H9 (cell line): Measurements from ENCODE around the gene SUFU. TPM values are rescaled to one million over a fixed set of nuclear protein-coding genes. Genes with fewer than 3 reads are reported as not detected.

Source experiments
- DNase-seq: peaks from one replicate; pipeline ENCODE4 v3.0.0-alpha.2; 2017
- H2AFZ ChIP-seq: one replicate; pipeline ENCODE4 v1.6.1; 2013; ENCODE audit warnings: mild to moderate bottlenecking, low read length, control low read depth, moderate library complexity
- H2AK5ac ChIP-seq: 2 replicates; pipeline ENCODE4 v1.6.1; 2013; ENCODE audit warnings: low read length, control low read depth, mixed read lengths; ENCODE audit not compliant: insufficient read length
- H2BK120ac ChIP-seq: one replicate; pipeline ENCODE4 v1.6.1; 2013; ENCODE audit warnings: low read depth, mild to moderate bottlenecking, low read length, control low read depth, inconsistent platforms; ENCODE audit not compliant: poor library complexity, severe bottlenecking
- H2BK12ac ChIP-seq: 2 replicates; pipeline ENCODE4 v1.6.1; 2013; ENCODE audit warnings: low read length, control low read depth, mixed read lengths, low read depth; ENCODE audit not compliant: insufficient read length
- H2BK15ac ChIP-seq: 2 replicates; pipeline ENCODE4 v1.6.1; 2013; ENCODE audit warnings: low read depth, low read length, control low read depth
- H2BK20ac ChIP-seq: one replicate; pipeline ENCODE4 v1.6.1; 2013; ENCODE audit warnings: low read depth, mild to moderate bottlenecking, low read length, control low read depth, inconsistent platforms; ENCODE audit not compliant: poor library complexity, severe bottlenecking
- H2BK5ac ChIP-seq: 2 replicates; pipeline ENCODE4 v1.6.1; 2013; ENCODE audit warnings: low read length, control low read depth, mixed read lengths; ENCODE audit not compliant: insufficient read length
- H3K14ac ChIP-seq: 2 replicates; pipeline ENCODE4 v1.6.1; 2013; ENCODE audit warnings: low read length, control low read depth; ENCODE audit not compliant: insufficient read depth
- H3K18ac ChIP-seq: 2 replicates; pipeline ENCODE4 v1.6.1; 2013; ENCODE audit warnings: low read depth, mild to moderate bottlenecking, mixed read lengths, low read length, control low read depth; ENCODE audit not compliant: insufficient read length
- H3K23ac ChIP-seq: 2 replicates; pipeline ENCODE4 v1.6.1; 2013; ENCODE audit warnings: low read length, control low read depth, mixed read lengths, low read depth; ENCODE audit not compliant: insufficient read length
- H3K23me2 ChIP-seq: 2 replicates; pipeline ENCODE4 v1.6.1; 2013; ENCODE audit warnings: low read depth, mild to moderate bottlenecking, mixed read lengths, low read length, control low read depth; ENCODE audit not compliant: insufficient read length, poor library complexity, severe bottlenecking
- H3K27ac ChIP-seq: 2 replicates; pipeline ENCODE4 v1.5.1; 2013; ENCODE audit warnings: low read length, control low read depth, mixed read lengths, low read depth; ENCODE audit not compliant: insufficient read length
- H3K27me3 ChIP-seq: 2 replicates; pipeline ENCODE4 v1.6.1; 2013; ENCODE audit warnings: low read length, control low read depth, inconsistent platforms; ENCODE audit not compliant: insufficient read depth
- H3K4ac ChIP-seq: 2 replicates; pipeline ENCODE4 v1.6.1; 2013; ENCODE audit warnings: low read depth, mild to moderate bottlenecking, control low read depth, inconsistent platforms, low read length, moderate library complexity
- H3K4me1 ChIP-seq: 2 replicates; pipeline ENCODE4 v1.6.1; 2013; ENCODE audit warnings: low read length, control low read depth, inconsistent platforms; ENCODE audit not compliant: insufficient read depth
- H3K4me2 ChIP-seq: 2 replicates; pipeline ENCODE4 v1.6.1; 2013; ENCODE audit warnings: low read length, control low read depth, mixed read lengths; ENCODE audit not compliant: insufficient read length, insufficient read depth
- H3K56ac ChIP-seq: 2 replicates; pipeline ENCODE4 v1.6.1; 2013; ENCODE audit warnings: low read depth, mild to moderate bottlenecking, mixed read lengths, low read length, control low read depth; ENCODE audit not compliant: insufficient read length
- H3K79me1 ChIP-seq: 2 replicates; pipeline ENCODE4 v1.6.1; 2013; ENCODE audit warnings: low read depth, mild to moderate bottlenecking, moderate library complexity, low read length, control low read depth, inconsistent platforms; ENCODE audit not compliant: insufficient read depth, poor library complexity, severe bottlenecking
- H3K79me2 ChIP-seq: 2 replicates; pipeline ENCODE4 v1.6.1; 2013; ENCODE audit warnings: low read length, control low read depth, inconsistent platforms; ENCODE audit not compliant: insufficient read depth
- H3K9ac ChIP-seq: 2 replicates; pipeline ENCODE4 v1.6.1; 2013; ENCODE audit warnings: low read length, control low read depth, mixed read lengths; ENCODE audit not compliant: insufficient read length; ENCODE audit errors: extremely low read depth
- H3K9me3 ChIP-seq: one replicate; pipeline ENCODE4 v1.6.1; 2013; ENCODE audit warnings: low read depth, low read length, inconsistent platforms; ENCODE audit not compliant: control insufficient read depth
- H3T11ph ChIP-seq: one replicate; pipeline ENCODE4 v1.6.1; 2013; ENCODE audit warnings: mild to moderate bottlenecking, low read length, control low read depth, inconsistent platforms
- H4K20me1 ChIP-seq: one replicate; pipeline ENCODE4 v1.6.1; 2013; ENCODE audit not compliant: control insufficient read depth, insufficient read length, insufficient read depth
- H4K5ac ChIP-seq: 2 replicates; pipeline ENCODE4 v1.6.1; 2013; ENCODE audit warnings: low read depth, mild to moderate bottlenecking, mixed read lengths, low read length, control low read depth; ENCODE audit not compliant: insufficient read length
- H4K8ac ChIP-seq: replicated peaks from 2 replicates; pipeline ENCODE4 v1.6.1; 2013; ENCODE audit warnings: low read length, control low read depth, mixed read lengths, low read depth; ENCODE audit not compliant: insufficient read length
- H4K91ac ChIP-seq: 2 replicates; pipeline ENCODE4 v1.6.1; 2013; ENCODE audit warnings: low read depth, mild to moderate bottlenecking, moderate library complexity, mixed read lengths, low read length, control low read depth; ENCODE audit not compliant: insufficient read length
- H3K27ac Mint-ChIP-seq, 3 experiments: 2 replicates in 2 of 3; 3 replicates in 1 of 3; pipeline ENCODE4 v1.8.0; 2020 to 2021; ENCODE audit warnings: mixed read lengths in 3 of 3, mild to moderate bottlenecking in 1 of 3, moderate library complexity in 1 of 3
- H3K27me3 Mint-ChIP-seq: 2 replicates; pipeline ENCODE4 v1.8.0; 2021; ENCODE audit warnings: low read depth, mild to moderate bottlenecking, moderate library complexity, mixed read lengths
- H3K36me3 Mint-ChIP-seq, 3 experiments: 2 replicates in 2 of 3; 3 replicates in 1 of 3; pipeline ENCODE4 v1.8.0; 2020 to 2021; ENCODE audit warnings: low read depth in 3 of 3, mixed read lengths in 3 of 3; ENCODE audit not compliant: insufficient read depth in 1 of 3
- H3K4me1 Mint-ChIP-seq, 2 experiments: 2 replicates each; pipeline ENCODE4 v1.8.0; 2020; ENCODE audit warnings: mixed read lengths in 2 of 2
- H3K4me3 Mint-ChIP-seq, 2 experiments: 2 replicates in 1 of 2; 3 replicates in 1 of 2; pipeline ENCODE4 v1.8.0; 2020 to 2021; ENCODE audit warnings: mild to moderate bottlenecking in 2 of 2, mixed read lengths in 2 of 2, moderate library complexity in 1 of 2
- H3K9me3 Mint-ChIP-seq, 2 experiments: 2 replicates in 1 of 2; 3 replicates in 1 of 2; pipeline ENCODE4 v1.8.0; 2020; ENCODE audit warnings: mild to moderate bottlenecking in 2 of 2, mixed read lengths in 2 of 2, moderate library complexity in 1 of 2
- CTCF ChIP-seq: fragments of 200-600 bp; sonication (generic); conservative IDR thresholded peaks from 3 replicates; pipeline ENCODE4 v1.8.0; 2021; ENCODE audit warnings: antibody characterized with exemption, mild to moderate bottlenecking
- WGBS: extraction: QIAGEN DNeasy Blood & Tissue Kit; methylation state at CpG from one replicate; pipeline ENCODE4 v1.1.7; 2013; ENCODE audit warnings: missing lambda C conversion rate, low lambda C conversion rate, mixed read lengths; ENCODE audit not compliant: insufficient read length; ENCODE audit errors: extremely low coverage; 5-methylcytosine and 5-hydroxymethylcytosine counted together
- total RNA-seq: library from RNA; stranded (reverse); gene quantifications from 2 replicates; pipeline ENCODE4 v1.2.1, GENCODE V29; 2021

The SUFU gene
- total RNA-seq, 1 experiment from 2014 or later = 9.5 TPM

- Mint-ChIP-seq H3K9me3 (no peaks in the 10 kb centered on the region), H3K27me3 (no peaks in the 10 kb centered on the region), H3K4me1 (peaks cover 0 to 8% of the 10 kb centered on the region in 2 experiments; a peak in 2 of 4 replicates), H3K36me3 (peaks cover 0 to 14% (median 4%) of the 10 kb centered on the region in 3 experiments; a peak in 3 of 7 replicates), H3K27ac (no peak overlapping the region; a peak in 1 of 7 replicates), H3K4me3 (no peak overlapping the region)
- Histone ChIP-seq H2AFZ (no peak overlapping the region), H3K79me2 (no peaks in the 10 kb centered on the region), H3K23me2 (no peaks in the 10 kb centered on the region), H3K4me2 (no peak overlapping the region), H4K8ac (no peak overlapping the region), H3K79me1 (no peaks in the 10 kb centered on the region), H2BK20ac (no peak overlapping the region), H2AK5ac (no peak overlapping the region), H3K27me3 (no peaks in the 10 kb centered on the region), H2BK15ac (no peak overlapping the region), H3K14ac (no peak overlapping the region), H3K4me1 (no peaks in the 10 kb centered on the region), H3K23ac (no peak overlapping the region), H2BK120ac (no peak overlapping the region), H4K20me1 (no peaks in the 10 kb centered on the region), H4K91ac (no peak overlapping the region), H4K5ac (no peak overlapping the region), H3K18ac (no peak overlapping the region), H3K27ac (no peak overlapping the region), H3K9me3 (no peaks in the 10 kb centered on the region), H2BK5ac (no peak overlapping the region), H3K4ac (no peak overlapping the region), H2BK12ac (no peak overlapping the region), H3K9ac (no peak overlapping the region), H3T11ph (no peak overlapping the region), H3K56ac (no peak overlapping the region)
- no peak for TF ChIP-seq CTCF
- no CpG with 5 or more reads among the region's 3 CpGs for WGBS
- no peak for DNase-seq
Observed at GRCh38 chr10:102517553-102517952, 13.8 kb downstream of the SUFU start.
